ENCODE measurements around the gene EXOSC2. TPM values are rescaled to one million over a fixed set of nuclear protein-coding genes. Genes with fewer than 3 reads are reported as not detected.

Gene EXOSC2
- total RNA-seq, 1 experiment from 2014 or later = 57.7 TPM

DNA sequence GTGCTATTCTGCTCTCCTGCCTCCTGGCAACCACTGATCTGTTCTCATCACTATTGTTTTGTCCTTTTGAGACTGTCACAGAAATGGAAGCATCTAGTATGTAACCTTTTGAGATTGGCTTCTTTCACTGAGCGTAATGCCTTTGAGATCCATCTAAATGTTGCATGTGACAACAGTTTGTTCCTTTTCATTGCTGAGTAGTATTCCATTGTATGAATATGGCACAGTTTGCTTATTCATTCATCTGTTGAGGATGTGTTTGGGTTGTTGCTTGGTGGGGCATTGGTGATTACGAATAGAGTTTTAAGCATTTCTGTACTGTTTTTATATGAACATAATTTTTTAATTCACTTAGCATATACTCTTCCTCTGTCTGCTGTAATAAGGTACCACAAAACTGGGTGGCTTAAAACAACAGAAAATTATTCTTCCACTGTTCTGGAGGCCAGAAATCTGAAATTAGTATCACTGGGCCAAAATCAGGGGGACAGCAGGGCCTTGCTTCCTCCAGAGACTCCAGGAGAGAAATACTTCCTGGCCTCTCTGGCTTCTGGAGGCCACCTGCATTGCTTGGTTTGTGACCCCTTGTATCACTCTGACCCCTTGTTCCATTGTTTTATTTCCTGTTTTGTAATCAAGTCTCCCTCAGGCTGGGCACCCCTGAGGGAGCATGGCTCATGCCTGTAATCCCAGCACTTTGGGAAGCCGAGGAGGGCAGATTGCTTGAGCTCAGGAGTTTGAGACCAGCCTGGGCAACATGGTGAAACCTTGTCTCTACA is 53.0 kb downstream of the EXOSC2 start:
- Mint-ChIP-seq H3K27ac (ENCODE audit: low read depth, unreplicated experiment) (no peak overlapping the region), H3K4me1 (ENCODE audit: insufficient read depth, unreplicated experiment) (peaks cover 7% of the 10 kb centered on the region), H3K27me3 (ENCODE audit: insufficient read depth, unreplicated experiment) (no peaks in the 10 kb centered on the region), H3K4me3 (ENCODE audit: unreplicated experiment) (no peak overlapping the region), H3K9me3 (ENCODE audit: unreplicated experiment) (no peaks in the 10 kb centered on the region), H3K36me3 (ENCODE audit: insufficient read depth, unreplicated experiment) (no peaks in the 10 kb centered on the region)
- intact Hi-C loops (cut with micrococcal nuclease) = no loop called here
- TF ChIP-seq, protein P1, sequence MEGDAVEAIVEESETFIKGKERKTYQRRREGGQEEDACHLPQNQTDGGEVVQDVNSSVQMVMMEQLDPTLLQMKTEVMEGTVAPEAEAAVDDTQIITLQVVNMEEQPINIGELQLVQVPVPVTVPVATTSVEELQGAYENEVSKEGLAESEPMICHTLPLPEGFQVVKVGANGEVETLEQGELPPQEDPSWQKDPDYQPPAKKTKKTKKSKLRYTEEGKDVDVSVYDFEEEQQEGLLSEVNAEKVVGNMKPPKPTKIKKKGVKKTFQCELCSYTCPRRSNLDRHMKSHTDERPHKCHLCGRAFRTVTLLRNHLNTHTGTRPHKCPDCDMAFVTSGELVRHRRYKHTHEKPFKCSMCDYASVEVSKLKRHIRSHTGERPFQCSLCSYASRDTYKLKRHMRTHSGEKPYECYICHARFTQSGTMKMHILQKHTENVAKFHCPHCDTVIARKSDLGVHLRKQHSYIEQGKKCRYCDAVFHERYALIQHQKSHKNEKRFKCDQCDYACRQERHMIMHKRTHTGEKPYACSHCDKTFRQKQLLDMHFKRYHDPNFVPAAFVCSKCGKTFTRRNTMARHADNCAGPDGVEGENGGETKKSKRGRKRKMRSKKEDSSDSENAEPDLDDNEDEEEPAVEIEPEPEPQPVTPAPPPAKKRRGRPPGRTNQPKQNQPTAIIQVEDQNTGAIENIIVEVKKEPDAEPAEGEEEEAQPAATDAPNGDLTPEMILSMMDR (IDR thresholded peaks at IDR 0.05; ENCODE audit: unreplicated experiment) = no peak
- BruUV-seq (replicated peaks) = no TSS peak
- peak; percentile 13 for DNase-seq (ENCODE audit: unreplicated experiment)
- POLR2A ChIA-PET = no interaction called here
- CTCF ChIA-PET = interaction anchor here (0.6 kb wide), 1 partner anchor 1274 kb away, joined by 3 read pairs; no protein-coding TSS in a partner anchor

DNA sequence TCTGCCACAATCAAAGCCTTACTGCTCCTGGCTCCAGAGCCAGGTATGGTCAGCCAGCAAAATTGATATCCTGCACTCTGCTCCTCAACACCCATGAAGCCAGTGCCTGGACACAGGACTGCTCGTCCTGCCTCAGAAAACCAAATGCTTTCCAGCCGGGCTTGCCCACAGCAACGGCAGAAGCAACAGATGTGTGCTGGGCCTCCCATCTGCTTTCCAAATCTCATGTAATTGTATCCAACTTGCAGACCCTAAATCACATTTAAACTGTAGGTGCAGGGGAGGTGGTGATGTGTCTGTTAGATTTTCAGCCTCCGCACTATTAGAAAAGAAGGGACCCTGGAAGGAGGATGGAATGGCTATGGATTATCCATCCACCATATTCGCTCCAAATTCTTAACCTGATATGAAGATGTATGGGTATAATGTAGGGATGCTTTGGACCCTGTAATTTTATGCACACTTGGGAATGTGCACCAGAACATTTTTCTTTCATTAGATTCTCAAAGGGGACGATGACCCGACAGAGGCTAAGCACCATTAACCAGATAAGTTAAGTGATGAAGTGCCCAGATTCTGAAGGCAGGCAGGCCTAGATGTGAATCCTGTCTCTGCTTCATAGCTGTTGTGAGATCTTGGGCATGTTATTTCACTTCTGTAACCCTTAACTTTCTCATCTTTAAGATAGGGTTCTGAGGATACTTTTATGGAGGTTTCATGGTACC is 58.2 kb downstream of the EXOSC2 start:
- H3K27me3 Mint-ChIP-seq (ENCODE audit: insufficient read depth, unreplicated experiment) = no peaks in the 10 kb centered on the region
- intact Hi-C loops (cut with micrococcal nuclease) = no loop called here
- H3K36me3 Mint-ChIP-seq (ENCODE audit: insufficient read depth, unreplicated experiment) = no peaks in the 10 kb centered on the region
- H3K27ac Mint-ChIP-seq (ENCODE audit: low read depth, unreplicated experiment) = no peak overlapping the region
- H3K4me3 Mint-ChIP-seq (ENCODE audit: unreplicated experiment) = no peak overlapping the region
- POLR2A ChIA-PET = no interaction called here
- no peaks in the 10 kb centered on the region for H3K4me1 Mint-ChIP-seq (ENCODE audit: insufficient read depth, unreplicated experiment)
- CTCF ChIA-PET = no interaction called here
- no peaks in the 10 kb centered on the region for H3K9me3 Mint-ChIP-seq (ENCODE audit: unreplicated experiment)
- no TSS peak for BruUV-seq (replicated peaks)
- TF ChIP-seq, protein P1 (IDR thresholded peaks at IDR 0.05; ENCODE audit: unreplicated experiment) = no peak
- no peak for DNase-seq (ENCODE audit: unreplicated experiment)

Other genes with a start within 250 kb of the EXOSC2 start
- gene ASS1, start 248.8 kb upstream of the EXOSC2 start, total RNA-seq (2022) = 204 and 299 TPM in 2 replicates
- gene FUBP3, start 114.2 kb upstream of the EXOSC2 start, total RNA-seq (2022) = 58.0 and 68.3 TPM in 2 replicates
- 0.28 and 0.29 TPM in 2 replicates for gene PRDM12, start 29.2 kb upstream of the EXOSC2 start, total RNA-seq (2022)
- 67.5 TPM in 2 replicates for gene ABL1, start 141.5 kb downstream of the EXOSC2 start, total RNA-seq (2022)
- not detected in 2 replicates for gene QRFP, start 203.0 kb downstream of the EXOSC2 start, total RNA-seq (2022)
- gene FIBCD1, start 245.5 kb downstream of the EXOSC2 start, total RNA-seq (2022) = 1.6 and 2.8 TPM in 2 replicates

Measured in MCF 10A (cell line).